Keratinocyte (primary cell): ENCODE results near the gene ADAMTS17. TPM values are rescaled to one million over a fixed set of nuclear protein-coding genes. Genes with fewer than 3 reads are reported as not detected.

Experiments
- DNase-seq: peaks from one replicate; pipeline ENCODE4 v3.0.0-alpha.2; 2011; ENCODE audit warnings: low read depth, missing footprints, low spot score
- FAIRE-seq: peaks from 2 replicates; lab custom pipeline; 2011; peaks lifted over from hg19 to GRCh38; lab: Jason Lieb, UNC
- H2AFZ ChIP-seq: 2 replicates; pipeline ENCODE4 v1.6.0; 2012; ENCODE audit warnings: low read length, control low read depth, inconsistent platforms; ENCODE audit not compliant: control insufficient read depth
- H3K27ac ChIP-seq: 2 replicates; pipeline ENCODE4 v1.5.1; 2011; ENCODE audit warnings: low read length; ENCODE audit not compliant: control insufficient read depth, insufficient read depth
- H3K27me3 ChIP-seq: 3 replicates; pipeline ENCODE4 v1.6.0; 2011; ENCODE audit warnings: low read length; ENCODE audit not compliant: control insufficient read depth, insufficient read depth; ENCODE audit errors: extremely low read depth
- H3K36me3 ChIP-seq, 2 experiments: 2 replicates in 1 of 2; 3 replicates in 1 of 2; pipeline ENCODE4 v1.5.1; 2011; ENCODE audit warnings: low read length in 2 of 2, mild to moderate bottlenecking in 1 of 2; ENCODE audit not compliant: control insufficient read depth in 2 of 2, insufficient read depth in 2 of 2; ENCODE audit errors: extremely low read depth in 1 of 2
- H3K4me1 ChIP-seq: 3 replicates; pipeline ENCODE4 v1.5.1; 2011; ENCODE audit warnings: low read length; ENCODE audit not compliant: control insufficient read depth, insufficient read depth; ENCODE audit errors: extremely low read depth
- H3K4me2 ChIP-seq: 3 replicates; pipeline ENCODE4 v1.6.0; 2011; ENCODE audit warnings: low read depth, low read length; ENCODE audit not compliant: control insufficient read depth, insufficient read depth; ENCODE audit errors: extremely low read depth
- H3K4me3 ChIP-seq, 3 experiments: fragments of 200-600 bp in 1 of 3; sonication (generic) in 1 of 3; 2 replicates in 2 of 3; 3 replicates in 1 of 3; pipeline ENCODE4 v1.5.1; 2011 to 2016; ENCODE audit warnings: low read length in 3 of 3, mild to moderate bottlenecking in 3 of 3, control low read depth in 2 of 3, inconsistent platforms in 1 of 3, low read depth in 1 of 3, mixed read lengths in 1 of 3, mixed run types in 1 of 3, moderate library complexity in 1 of 3; ENCODE audit not compliant: control insufficient read depth in 2 of 3, insufficient read depth in 2 of 3; ENCODE audit errors: extremely low read depth in 1 of 3
- H3K79me2 ChIP-seq: 2 replicates; pipeline ENCODE4 v1.6.0; 2012; ENCODE audit warnings: low read length; ENCODE audit not compliant: control insufficient read depth, insufficient read depth
- H3K9ac ChIP-seq: 3 replicates; pipeline ENCODE4 v1.6.0; 2011; ENCODE audit warnings: low read length; ENCODE audit not compliant: control insufficient read depth, insufficient read depth; ENCODE audit errors: extremely low read depth
- H3K9me1 ChIP-seq: 3 replicates; pipeline ENCODE4 v1.6.0; 2011; ENCODE audit warnings: low read length; ENCODE audit not compliant: control insufficient read depth, insufficient read depth; ENCODE audit errors: extremely low read depth
- H3K9me3 ChIP-seq: 2 replicates; pipeline ENCODE4 v1.5.1; 2012; ENCODE audit warnings: low read depth, low read length; ENCODE audit not compliant: control insufficient read depth
- H4K20me1 ChIP-seq: 3 replicates; pipeline ENCODE4 v1.6.0; 2011; ENCODE audit warnings: low read length; ENCODE audit not compliant: control insufficient read depth, insufficient read depth; ENCODE audit errors: extremely low read depth
- CTCF ChIP-seq, 3 experiments: IDR thresholded peaks in 1 of 3; conservative IDR thresholded peaks in 1 of 3; optimal IDR thresholded peaks in 1 of 3; 2 replicates in 2 of 3; 3 replicates in 1 of 3; pipeline versions ENCODE3 to v1.5.1; 2011; ENCODE audit warnings: low read length in 3 of 3, mild to moderate bottlenecking in 3 of 3, moderate library complexity in 2 of 3, control low read depth in 1 of 3, inconsistent platforms in 1 of 3; ENCODE audit not compliant: insufficient read depth in 2 of 3; ENCODE audit errors: extremely low read depth in 1 of 3
- EZH2 ChIP-seq: IDR thresholded peaks from one replicate; pipeline ENCODE4 v1.6.1; 2012; ENCODE audit warnings: inconsistent platforms, mild to moderate bottlenecking, low read length, moderate library complexity
- dilution Hi-C: fragments of 300-500 bp; cut with MboI; formaldehyde crosslinking; loops from one replicate; pipeline ENCODE4 v1.7.0; 2020; ENCODE audit warnings: low sequenced_read_pairs; ENCODE audit not compliant: extremely low pct_ligation_motif_present
- polyA plus RNA-seq, 5 experiments: library from polyadenylated mRNA; depleted of rRNA in 3 of 5; stranded (reverse) in 3 of 5; stranded (forward) in 1 of 5; unstranded in 1 of 5; fragments of >200 nt; gene quantifications; 1 replicate in 1 of 5; 2 replicates in 3 of 5; 3 replicates in 1 of 5; pipeline versions ENCODE4 v1.2.1 to v1.2.3, GENCODE V29; 2011 to 2012; ENCODE audit warnings: missing spikeins in 2 of 5, low read depth in 1 of 5, low replicate concordance in 1 of 5

ADAMTS17 gene
- polyA plus RNA-seq, 1 donor (not counting 4 experiments of a cell fraction or from before 2014, with no cell fraction given), result 0.18 TPM

GRCh38 chr15:100055821-100056220, 286.0 kb downstream of the ADAMTS17 start:
- Histone ChIP-seq H3K27ac (no peak overlapping the region), H3K4me3 (no peak overlapping the region), H3K9me1 (no peaks in the 10 kb centered on the region), H3K36me3 (no peaks in the 10 kb centered on the region), H4K20me1 (no peaks in the 10 kb centered on the region), H2AFZ (no peak overlapping the region), H3K79me2 (no peaks in the 10 kb centered on the region), H3K9me3 (no peaks in the 10 kb centered on the region), H3K9ac (no peak overlapping the region), H3K4me2 (no peak overlapping the region), H3K4me1 (peaks cover 9% of the 10 kb centered on the region), H3K27me3 (peaks cover 48% of the 10 kb centered on the region)
- TF ChIP-seq EZH2 (no peak), CTCF (optimal IDR thresholded peaks at IDR 0.05 in 1 of 3, IDR thresholded peaks at IDR 0.05 in 1 of 3, conservative IDR thresholded peaks at IDR 0.05 in 1 of 3; ENCODE audit: extremely low read depth in 1 of 3, insufficient read depth in 2 of 3, low read length in 3 of 3) (no peak)
- DNase-seq (no peak), FAIRE-seq (no peak)
- dilution Hi-C loops, result no loop called here

GRCh38 chr15:100054539-100054938, 287.2 kb downstream of the ADAMTS17 start:
- Histone ChIP-seq H3K9me3 (no peaks in the 10 kb centered on the region), H3K36me3 (no peaks in the 10 kb centered on the region), H4K20me1 (no peaks in the 10 kb centered on the region), H3K27me3 (peaks cover 54% of the 10 kb centered on the region), H3K9me1 (no peaks in the 10 kb centered on the region), H3K4me3 (no peak overlapping the region), H2AFZ (no peak overlapping the region), H3K4me2 (no peak overlapping the region), H3K9ac (no peak overlapping the region), H3K79me2 (no peaks in the 10 kb centered on the region), H3K4me1 (no peaks in the 10 kb centered on the region), H3K27ac (no peak overlapping the region)
- no peak for TF ChIP-seq EZH2
- no peak for TF ChIP-seq CTCF (optimal IDR thresholded peaks at IDR 0.05 in 1 of 3, IDR thresholded peaks at IDR 0.05 in 1 of 3, conservative IDR thresholded peaks at IDR 0.05 in 1 of 3; ENCODE audit: extremely low read depth in 1 of 3, insufficient read depth in 2 of 3, low read length in 3 of 3)
- DNase-seq (no peak), FAIRE-seq (no peak)
- dilution Hi-C loops, result no loop called here
